DOHH2 (cell line): ENCODE results near the gene GTF3A.

ENCODE experiments used
- H3F3A ChIP-seq: fragments of 200-600 bp; sonication (generic), shearing (Covaris generic); 2 replicates; pipeline ENCODE4 v1.6.0; 2016; ENCODE audit warnings: antibody characterized with exemption, mild to moderate bottlenecking; ENCODE audit not compliant: control insufficient read depth, insufficient read depth
- H3K27ac ChIP-seq: fragments of 200-600 bp; sonication (generic); 2 replicates; pipeline ENCODE4 v1.5.1; 2014; ENCODE audit warnings: low read depth, mild to moderate bottlenecking, low read length, moderate library complexity
- H3K27me3 ChIP-seq: fragments of 200-600 bp; sonication (generic); 2 replicates; pipeline ENCODE4 v1.6.1; 2014; ENCODE audit warnings: mild to moderate bottlenecking, low read length, mixed read lengths; ENCODE audit not compliant: control insufficient read depth
- H3K36me3 ChIP-seq: fragments of 200-600 bp; sonication (generic); 2 replicates; pipeline ENCODE4 v1.6.1; 2014; ENCODE audit warnings: mild to moderate bottlenecking, low read length, moderate library complexity, mixed read lengths; ENCODE audit not compliant: control insufficient read depth
- H3K4me1 ChIP-seq: fragments of 200-600 bp; sonication (generic); 2 replicates; pipeline ENCODE4 v1.6.1; 2014; ENCODE audit warnings: mild to moderate bottlenecking, low read length, mixed read lengths; ENCODE audit not compliant: control insufficient read depth
- H3K4me2 ChIP-seq: fragments of 200-600 bp; sonication (generic); 2 replicates; pipeline ENCODE4 v1.6.0; 2014; ENCODE audit warnings: mild to moderate bottlenecking, low read length, moderate library complexity
- H3K4me3 ChIP-seq: fragments of 200-600 bp; sonication (generic); 2 replicates; pipeline ENCODE4 v1.5.1; 2014; ENCODE audit warnings: mild to moderate bottlenecking, low read length, mixed read lengths
- H3K79me2 ChIP-seq: fragments of 200-600 bp; sonication (generic); 2 replicates; pipeline ENCODE4 v1.6.1; 2014; ENCODE audit warnings: mild to moderate bottlenecking, low read length, mixed read lengths; ENCODE audit not compliant: control insufficient read depth
- H3K9me2 ChIP-seq: fragments of 200-600 bp; sonication (generic); replicated peaks from 2 replicates; pipeline ENCODE4 v1.6.1; 2014; ENCODE audit warnings: mild to moderate bottlenecking, low read length, mixed read lengths; ENCODE audit not compliant: control insufficient read depth
- H3K9me3 ChIP-seq: fragments of 200-600 bp; sonication (generic); 2 replicates; pipeline ENCODE4 v1.6.1; 2014; ENCODE audit warnings: antibody characterized with exemption, low read length, mixed read lengths; ENCODE audit not compliant: control insufficient read depth, insufficient read depth
- H4K20me1 ChIP-seq: fragments of 200-600 bp; sonication (generic); 2 replicates; pipeline ENCODE4 v1.6.0; 2014; ENCODE audit warnings: low read depth, mild to moderate bottlenecking, antibody characterized with exemption, low read length, moderate library complexity; ENCODE audit not compliant: control insufficient read depth, insufficient read depth
- CTCF ChIP-seq: fragments of 200-600 bp; sonication (generic); IDR thresholded peaks from one replicate; pipeline ENCODE4 v1.5.1; 2014; ENCODE audit warnings: antibody characterized with exemption, mild to moderate bottlenecking, low read depth, low read length; ENCODE audit not compliant: poor library complexity, severe bottlenecking
- EZH2phosphoT487 ChIP-seq: fragments of 200-600 bp; sonication (generic); IDR thresholded peaks from 2 replicates; pipeline ENCODE4 v1.6.1; 2017; ENCODE audit warnings: borderline replicate concordance, mild to moderate bottlenecking, antibody characterized with exemption, low read length, moderate library complexity, mixed read lengths

GTF3A gene

GRCh38 chr13:27461940-27462584 lies 37.6 kb downstream of the GTF3A start:
- Histone ChIP-seq H3K27ac (peak overlapping the region; percentile 11), H3K4me1 (peaks cover 20% of the 10 kb centered on the region), H3K79me2 (no peaks in the 10 kb centered on the region), H3K36me3 (no peaks in the 10 kb centered on the region), H3K27me3 (no peaks in the 10 kb centered on the region), H3K9me2 (no peaks in the 10 kb centered on the region), H3K9me3 (no peaks in the 10 kb centered on the region), H3K4me2 (peak overlapping the region; percentile 51), H3F3A (peaks cover 5% of the 10 kb centered on the region; the same call in 1 of the 2 replicates), H3K4me3 (peak overlapping the region; percentile 27), H4K20me1 (no peaks in the 10 kb centered on the region)
- TF ChIP-seq EZH2phosphoT487 = no peak
- no peak for TF ChIP-seq CTCF

GRCh38 chr13:27463500-27463899 lies 39.1 kb downstream of the GTF3A start:
- H3K79me2 ChIP-seq = no peaks in the 10 kb centered on the region
- no peak overlapping the region for H3K27ac ChIP-seq
- TF ChIP-seq EZH2phosphoT487 = no peak
- no peak for TF ChIP-seq CTCF
- no peak overlapping the region for H3K4me2 ChIP-seq
- H3K36me3 ChIP-seq = no peaks in the 10 kb centered on the region
- no peaks in the 10 kb centered on the region for H4K20me1 ChIP-seq
- peaks cover 20% of the 10 kb centered on the region for H3K4me1 ChIP-seq
- no peaks in the 10 kb centered on the region for H3K9me3 ChIP-seq
- peaks cover 5% of the 10 kb centered on the region; the same call in 1 of the 2 replicates for H3F3A ChIP-seq
- H3K4me3 ChIP-seq = no peak overlapping the region
- H3K9me2 ChIP-seq = no peaks in the 10 kb centered on the region
- H3K27me3 ChIP-seq = no peaks in the 10 kb centered on the region

- H3K4me1 ChIP-seq = peaks cover 19% of the 10 kb centered on the region
- peaks cover 5% of the 10 kb centered on the region; the same call in 1 of the 2 replicates for H3F3A ChIP-seq
- H4K20me1 ChIP-seq = no peaks in the 10 kb centered on the region
- H3K36me3 ChIP-seq = no peaks in the 10 kb centered on the region
- H3K79me2 ChIP-seq = no peaks in the 10 kb centered on the region
- no peak overlapping the region for H3K27ac ChIP-seq
- TF ChIP-seq EZH2phosphoT487 = no peak
- no peak for TF ChIP-seq CTCF
- H3K9me3 ChIP-seq = no peaks in the 10 kb centered on the region
- H3K9me2 ChIP-seq = no peaks in the 10 kb centered on the region
- no peak overlapping the region for H3K4me3 ChIP-seq
- H3K27me3 ChIP-seq = no peaks in the 10 kb centered on the region
- no peak overlapping the region for H3K4me2 ChIP-seq
Observed at GRCh38 chr13:27465611-27466010, 41.2 kb downstream of the GTF3A start.
